Body of pancreas (tissue), 4 donors: ENCODE results near the gene RAB11FIP5. TPM values are rescaled to one million over a fixed set of nuclear protein-coding genes. Genes with fewer than 3 reads are reported as not detected.
A peak's percentile ranks its signal among the peaks of the same experiment; 100 is the strongest.

ENCODE experiments used
- ATAC-seq: fragments of 150-250 bp; one replicate; pipeline ENCODE4 v1.9.1; 2016
- DNase-seq, 4 donors: peaks; one replicate each; pipeline ENCODE4 v3.0.0-alpha.2; 2019
- H3K27ac ChIP-seq, 4 donors: fragments of 200-600 bp; sonication (generic); 1 replicate in 3 of 4; 2 replicates in 1 of 4; pipeline versions ENCODE4 v1.5.1 to v1.6.1; 2016 to 2019; ENCODE audit warnings: mild to moderate bottlenecking in 1 of 4, mixed read lengths in 1 of 4, moderate library complexity in 1 of 4
- H3K27me3 ChIP-seq, 2 donors: fragments of 200-600 bp; sonication (generic); one replicate each; pipeline ENCODE4 v1.6.0; 2016; ENCODE audit warnings: mild to moderate bottlenecking in 1 of 2
- H3K36me3 ChIP-seq, 2 donors: fragments of 200-600 bp; sonication (generic); replicated peaks in 1 of 2; 2 replicates each; pipeline ENCODE4 v1.5.1; 2016; ENCODE audit warnings: low read depth in 2 of 2; ENCODE audit not compliant: insufficient read depth in 1 of 2
- H3K4me1 ChIP-seq: fragments of 200-600 bp; sonication (generic); one replicate; pipeline ENCODE4 v1.6.0; 2016
- H3K4me3 ChIP-seq, 2 donors: fragments of 200-600 bp; sonication (generic); 1 replicate in 1 of 2; 2 replicates in 1 of 2; pipeline ENCODE4 v1.5.1; 2016 to 2019
- H3K9me3 ChIP-seq, 3 donors: fragments of 200-600 bp; sonication (generic); 1 replicate in 2 of 3; 2 replicates in 1 of 3; pipeline ENCODE4 v1.5.1; 2016
- CTCF ChIP-seq, 7 experiments: fragments of 450-650 bp in 4 of 7; fragments of 200-600 bp in 3 of 7; sonication (generic) in 3 of 7; IDR thresholded peaks; one replicate each; pipeline ENCODE4 v1.5.1; 2016 to 2019; ENCODE audit warnings: antibody characterized with exemption in 7 of 7
- POLR2A ChIP-seq, 3 donors: fragments of 450-650 bp; IDR thresholded peaks; one replicate each; pipeline ENCODE4 v1.6.1; 2016; ENCODE audit warnings: antibody characterized with exemption in 3 of 3, mild to moderate bottlenecking in 2 of 3
- WGBS, 2 donors: methylation state at CpG; one replicate each; pipeline ENCODE4 v1.1.5; 2017; 5-methylcytosine and 5-hydroxymethylcytosine counted together
- intact Hi-C: fragments of 100-400 bp; cut with DNase I; formaldehyde crosslinking; loops from one replicate; pipeline ENCODE4 v1.15.1; 2023
- total RNA-seq, 2 donors: library from RNA; depleted of rRNA; stranded (reverse); fragments of >200 nt; gene quantifications; one replicate each; pipeline ENCODE4 v1.1.0, GENCODE V29; 2016

Gene RAB11FIP5
- total RNA-seq, 2 donors from 2014 or later, result 19.2 to 39.6 TPM

- H3K4me3 ChIP-seq, result no peak overlapping the region
- DNase-seq (peak in 1 of 4 donors; percentile 14), ATAC-seq (no peak)
- 41 to 62% methylated on average over 3 to 5 of the region's 5 CpGs for whole genome bisulfite sequencing, 2 donors
- H3K9me3 ChIP-seq, result no peaks in the 10 kb centered on the region
- intact Hi-C loops, result no loop called here
- peaks cover 19% of the 10 kb centered on the region for H3K4me1 ChIP-seq
- no peaks in the 10 kb centered on the region for H3K36me3 ChIP-seq
- TF ChIP-seq POLR2A (IDR thresholded peaks at IDR 0.05) (no peak), CTCF (IDR thresholded peaks at IDR 0.05) (no peak)
- no peak overlapping the region for H3K27ac ChIP-seq
- H3K27me3 ChIP-seq, result no peaks in the 10 kb centered on the region
These were observed 78.9 kb downstream of the RAB11FIP5 start for GRCh38 chr2:73033766-73034381.

GRCh38 chr2:73033142-73033765 lies 79.5 kb downstream of the RAB11FIP5 start:
- Histone ChIP-seq H3K36me3 (no peaks in the 10 kb centered on the region), H3K27ac (no peak overlapping the region), H3K4me1 (peaks cover 19% of the 10 kb centered on the region), H3K27me3 (no peaks in the 10 kb centered on the region), H3K9me3 (no peaks in the 10 kb centered on the region), H3K4me3 (no peak overlapping the region)
- DNase-seq (no peak), ATAC-seq (no peak)
- WGBS, 2 donors, result 77 to 91% methylated on average over 1 of the region's 1 CpG
- intact Hi-C loops, result no loop called here
- TF ChIP-seq CTCF (IDR thresholded peaks at IDR 0.05) (no peak), POLR2A (IDR thresholded peaks at IDR 0.05) (no peak)

GRCh38 chr2:73032702-73033097 lies 80.0 kb downstream of the RAB11FIP5 start:
- ATAC-seq (no peak), DNase-seq (no peak)
- WGBS, 2 donors, result 72 to 74% methylated on average over 5 of the region's 5 CpGs
- H3K4me3 ChIP-seq, result no peak overlapping the region
- TF ChIP-seq POLR2A (IDR thresholded peaks at IDR 0.05), result no peak
- TF ChIP-seq CTCF (IDR thresholded peaks at IDR 0.05), result no peak
- intact Hi-C loops, result no loop called here
- no peaks in the 10 kb centered on the region for H3K36me3 ChIP-seq
- peak overlapping the region in 1 of 4 donors; percentile 48 for H3K27ac ChIP-seq
- no peaks in the 10 kb centered on the region for H3K9me3 ChIP-seq
- H3K4me1 ChIP-seq, result peaks cover 19% of the 10 kb centered on the region
- no peaks in the 10 kb centered on the region for H3K27me3 ChIP-seq

GRCh38 chr2:73031725-73032701 lies 80.7 kb downstream of the RAB11FIP5 start:
- Histone ChIP-seq H3K36me3 (no peaks in the 10 kb centered on the region), H3K27ac (peak overlapping the region in 1 of 4 donors; percentile 48), H3K9me3 (no peaks in the 10 kb centered on the region), H3K4me3 (no peak overlapping the region), H3K27me3 (no peaks in the 10 kb centered on the region), H3K4me1 (peaks cover 19% of the 10 kb centered on the region)
- TF ChIP-seq CTCF (IDR thresholded peaks at IDR 0.05), result no peak
- TF ChIP-seq POLR2A (IDR thresholded peaks at IDR 0.05), result no peak
- 59 to 60% methylated on average over 9 to 10 of the region's 10 CpGs for WGBS, 2 donors
- intact Hi-C loops, result no loop called here
- DNase-seq, result peak in 3 of 4 donors; percentile 20 to 49 (median 43)
- peak; percentile 79 for ATAC-seq
